ENCODE measurements around the gene TGM6. TPM values are rescaled to one million over a fixed set of nuclear protein-coding genes. Genes with fewer than 3 reads are reported as not detected.

Gene TGM6
- total and polyA plus RNA-seq, 9 of the 15 experiments (the other 6 are each of a cell fraction or from before 2014, with no cell fraction given): not detected

DNA sequence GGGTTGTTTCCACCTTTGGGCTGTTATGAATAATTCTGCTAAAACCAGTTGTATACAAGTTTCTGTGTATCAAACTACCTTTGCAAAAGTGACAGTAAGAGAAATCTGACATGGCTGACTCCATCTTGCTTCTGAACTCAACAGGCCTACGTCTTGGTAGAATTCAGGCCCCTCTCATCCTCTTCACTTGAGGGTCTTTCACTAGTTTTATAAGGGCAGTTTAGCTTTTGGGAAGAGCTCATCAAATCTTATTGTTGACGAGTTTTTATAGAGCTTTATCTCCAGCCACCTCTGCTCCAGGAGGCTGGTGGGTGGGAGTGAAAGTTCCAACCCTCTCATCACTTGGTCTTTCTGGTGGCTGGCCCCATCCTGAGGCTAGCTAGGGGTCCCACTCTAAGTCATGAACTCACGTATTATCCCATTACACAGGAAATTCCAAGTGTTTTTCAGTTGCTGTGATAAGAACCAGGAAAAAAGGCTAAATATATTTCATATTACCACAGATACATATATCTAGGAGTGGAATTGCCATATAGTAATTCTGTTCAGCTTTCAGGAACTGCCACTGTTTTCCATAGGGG is 78.3 kb downstream of the TGM6 start:
- no peaks in the 10 kb centered on the region; the same call in 2 of the 3 replicates for H3K79me2 ChIP-seq (ENCODE audit: control insufficient read depth, insufficient read depth, low read length)
- 70% methylated on average over 3 of the region's 3 CpGs for WGBS (ENCODE audit: insufficient coverage, low coverage, missing lambda C conversion rate)
- FAIRE-seq: no peak
- H3K4me3 ChIP-seq: no peak overlapping the region
- no peak overlapping the region for H3K27ac ChIP-seq (ENCODE audit: extremely low read depth, low read depth, low read length)
- no peak; the same call in 1 of the 3 replicates for ATAC-seq
- H3K9me1 ChIP-seq (ENCODE audit: control insufficient read depth, insufficient read depth, low read length): peaks cover 5% of the 10 kb centered on the region
- BruUV-seq (replicated peaks): no TSS peak
- TF ChIP-seq ZNF583 (CRISPR knock-in tag; IDR thresholded peaks at IDR 0.05) (no peak), RBM14 (IDR thresholded peaks at IDR 0.05; ENCODE audit: borderline replicate concordance, insufficient read depth, low read depth, low read length) (no peak), HDAC1 (IDR thresholded peaks at IDR 0.05) (no peak), MCM2 (IDR thresholded peaks at IDR 0.05; ENCODE audit: low read depth) (no peak), ARID1B (IDR thresholded peaks at IDR 0.05) (no peak), ZNF445 (CRISPR knock-in tag; IDR thresholded peaks at IDR 0.05; ENCODE audit: low read depth) (no peak), ESRRA (IDR thresholded peaks at IDR 0.05; ENCODE audit: borderline replicate concordance, low read depth) (no peak)
- no peaks in the 10 kb centered on the region for H4K20me1 ChIP-seq (replicated peaks; ENCODE audit: control insufficient read depth, insufficient read depth, low read length)
- H3K4me2 ChIP-seq (ENCODE audit: insufficient read depth, low read length): no peak overlapping the region
- in situ Hi-C loops (cut with MboI): no loop called here
- H3K27me3 ChIP-seq (ENCODE audit: control insufficient read depth in 2 of 2, insufficient read depth in 2 of 2, low read length in 2 of 2): no peaks in the 10 kb centered on the region
- ChIA-PET POLR2A (interaction anchor here (1.1 to 1.8 kb wide), 5 partner anchors 9 to 217 kb away, joined by 3 to 9 read pairs (median 7); partner anchors contain the start of genes NOP56 and SNRPB), CTCF (ENCODE audit: low intra/inter-chr PET ratio) (no interaction called here)
- H3K36me3 ChIP-seq (ENCODE audit: control insufficient read depth, insufficient read depth, low read length): peaks cover 43% of the 10 kb centered on the region
- intact Hi-C loops (cut with micrococcal nuclease): no loop called here
- no peaks in the 10 kb centered on the region for H3K9me3 ChIP-seq (replicated peaks; ENCODE audit: control insufficient read depth, insufficient read depth, low read depth, low read length)
- no peak overlapping the region for H3K9ac ChIP-seq (ENCODE audit: insufficient read depth in 1 of 2, low read depth in 2 of 2, low read length in 2 of 2)
- H2AFZ ChIP-seq (ENCODE audit: low read depth, low read length): no peak overlapping the region
- DNase-seq (ENCODE audit: extremely low read depth in 1 of 4, low spot score in 3 of 4): no peak
- no peaks in the 10 kb centered on the region for H3K4me1 ChIP-seq (replicated peaks in 1 of 2; ENCODE audit: control insufficient read depth in 2 of 2, insufficient read depth in 2 of 2, low read length in 2 of 2)

All from K562 (cell line).